ENCODE data around the gene PON2.

PON2 gene

DNA sequence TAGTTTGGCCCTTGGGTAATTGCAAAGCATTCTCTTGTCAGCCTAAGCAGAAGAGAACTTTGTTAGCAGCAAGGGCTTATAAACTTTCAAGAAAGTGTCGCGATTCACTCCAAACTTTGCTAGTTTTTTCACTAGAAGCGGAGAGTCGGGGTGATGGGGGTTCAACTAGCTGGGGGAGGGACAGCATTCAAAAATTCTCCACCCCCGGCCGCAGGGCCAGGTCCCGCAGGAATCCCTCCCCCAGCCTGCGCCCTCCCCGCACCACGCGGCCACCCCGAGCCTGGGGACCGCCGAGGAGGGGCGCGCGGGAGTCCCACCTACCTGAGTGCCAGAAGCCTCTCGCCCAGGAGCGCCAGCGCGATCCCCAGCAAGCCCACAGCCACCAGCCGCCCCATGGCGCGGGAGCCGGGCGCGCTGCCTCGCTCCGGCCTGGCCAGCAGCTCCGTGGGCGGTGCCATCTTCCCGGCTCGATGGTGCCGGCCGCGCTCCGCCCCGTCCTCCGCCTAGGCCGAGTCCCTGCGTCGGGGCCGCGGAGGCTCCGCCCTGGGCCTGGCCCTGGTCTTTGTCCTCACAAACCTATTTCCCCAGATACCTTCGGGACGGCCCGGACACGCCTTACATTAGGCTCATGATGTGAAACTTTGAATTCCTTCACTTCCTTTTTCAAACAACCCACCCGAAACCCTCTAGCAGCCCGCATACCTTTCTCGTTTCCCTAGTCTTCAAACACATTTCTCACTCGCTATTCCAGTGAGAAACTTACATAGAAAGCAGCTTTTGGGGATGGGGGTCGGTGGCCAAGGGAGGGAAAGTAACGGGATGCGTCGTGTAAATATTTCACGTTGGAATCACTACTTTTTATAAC is at the start of gene PON2:
Gene PON2, minus strand, starts transcription at position 472 of the 865 bp plus-strand sequence. Its CDS starts 77 bp downstream, at position 395.
- TF ChIP-seq JUND (IDR thresholded peaks at IDR 0.05; ENCODE audit: low read depth) = no peak
- peak; percentile 63 to 84 for DNase-seq (ENCODE audit: low read depth in 1 of 2, low spot score in 1 of 2)
- in situ Hi-C loops (cut with HindIII; ENCODE audit: low pct_unique_long_range_greater_than_20kb, low sequenced_read_pairs) = no loop called here

GRCh38 chr7:95482424-95482823 is 47.6 kb upstream of the PON2 start:
- no peak for TF ChIP-seq JUND (IDR thresholded peaks at IDR 0.05; ENCODE audit: low read depth)
- DNase-seq (ENCODE audit: low read depth in 1 of 2, low spot score in 1 of 2) = no peak
- in situ Hi-C loops (cut with HindIII; ENCODE audit: low pct_unique_long_range_greater_than_20kb, low sequenced_read_pairs) = no loop called here

DNA sequence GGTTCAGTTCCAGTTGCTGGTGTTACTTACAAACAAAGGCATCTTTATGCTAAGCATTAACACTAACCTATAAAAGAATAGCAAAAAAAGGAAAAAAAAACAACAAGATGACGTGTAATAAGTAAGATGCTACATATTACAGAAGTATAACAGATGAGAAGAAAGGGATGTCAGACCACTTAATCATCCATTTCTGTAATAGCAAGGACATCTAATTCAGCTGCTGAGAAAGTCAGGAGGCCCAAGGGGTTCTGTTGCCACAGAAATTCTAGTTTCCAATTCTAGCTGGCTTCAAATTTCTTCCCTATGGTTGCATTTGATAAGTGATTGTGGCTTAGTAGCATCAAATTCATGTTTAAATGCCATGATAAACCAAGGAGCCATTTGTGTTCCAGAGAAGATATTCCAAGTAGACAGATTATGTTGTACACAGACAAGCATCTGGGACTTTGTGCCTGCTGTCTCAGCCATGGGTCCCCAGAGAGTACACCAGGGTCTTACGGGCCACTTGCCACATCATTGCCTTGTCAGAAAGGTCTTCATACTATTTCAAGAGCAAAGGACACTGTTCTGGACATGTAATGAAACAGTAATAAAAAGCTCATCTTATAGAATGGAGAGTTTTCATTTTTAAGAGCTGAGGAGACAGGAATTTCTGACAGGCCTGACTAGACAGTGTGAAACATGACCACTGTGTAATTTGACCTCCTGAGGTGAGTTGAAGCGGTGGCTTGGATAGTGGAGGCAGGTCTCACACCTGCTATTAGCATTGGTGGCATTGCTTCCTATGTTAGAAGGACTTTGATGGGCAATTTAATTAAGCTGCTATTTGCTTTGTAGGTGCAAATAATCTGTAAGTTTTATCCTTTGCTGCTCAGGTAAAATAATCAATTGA is 46.7 kb upstream of the PON2 start:
- no peak for TF ChIP-seq JUND (IDR thresholded peaks at IDR 0.05; ENCODE audit: low read depth)
- no peak for DNase-seq (ENCODE audit: low read depth in 1 of 2, low spot score in 1 of 2)
- in situ Hi-C loops (cut with HindIII; ENCODE audit: low pct_unique_long_range_greater_than_20kb, low sequenced_read_pairs) = no loop called here

GRCh38 chr7:95479992-95480624 is 45.3 kb upstream of the PON2 start:
- in situ Hi-C loops (cut with HindIII; ENCODE audit: low pct_unique_long_range_greater_than_20kb, low sequenced_read_pairs) = no loop called here
- TF ChIP-seq JUND (IDR thresholded peaks at IDR 0.05; ENCODE audit: low read depth) = no peak
- no peak for DNase-seq (ENCODE audit: low read depth in 1 of 2, low spot score in 1 of 2)

GRCh38 chr7:95478272-95479037 is 43.6 kb upstream of the PON2 start:
- in situ Hi-C loops (cut with HindIII; ENCODE audit: low pct_unique_long_range_greater_than_20kb, low sequenced_read_pairs) = no loop called here
- DNase-seq (ENCODE audit: low read depth in 1 of 2, low spot score in 1 of 2) = peak in 1 of 2 experiments; percentile 52

DNA sequence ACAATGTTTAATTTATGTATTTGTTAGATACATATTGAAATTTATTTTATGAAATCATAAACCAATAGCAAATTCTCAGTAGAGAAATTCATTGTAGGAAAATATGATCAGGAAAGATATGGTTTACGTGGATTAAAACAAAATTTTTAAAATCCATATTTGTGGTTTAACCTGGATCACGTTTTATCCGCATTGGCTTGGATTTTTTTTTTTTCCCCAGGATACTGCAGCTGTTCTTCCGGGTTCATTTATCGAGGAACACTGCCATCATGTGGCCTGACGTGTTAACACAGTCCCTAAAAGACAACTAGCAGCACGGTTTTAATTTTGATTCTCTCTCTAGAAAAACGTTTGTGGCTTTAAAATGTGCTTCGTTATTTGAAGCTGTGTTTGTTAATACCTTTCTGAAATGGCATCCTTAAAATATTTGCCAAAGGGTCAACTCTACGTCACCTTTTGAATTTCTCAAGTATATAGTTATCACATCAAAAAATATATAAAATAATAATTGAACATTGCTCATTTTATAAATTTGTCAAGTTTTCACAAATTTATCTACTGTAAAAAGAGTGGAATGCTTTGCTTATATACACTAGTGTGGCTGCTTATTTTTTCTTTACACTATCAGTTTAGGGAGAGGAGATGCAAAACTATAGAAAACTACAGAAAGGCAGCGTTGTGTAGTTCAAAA is 42.2 kb upstream of the PON2 start:
- in situ Hi-C loops (cut with HindIII; ENCODE audit: low pct_unique_long_range_greater_than_20kb, low sequenced_read_pairs) = no loop called here
- DNase-seq (ENCODE audit: low read depth in 1 of 2, low spot score in 1 of 2) = peak; percentile 18 to 68
- no peak for TF ChIP-seq JUND (IDR thresholded peaks at IDR 0.05; ENCODE audit: low read depth)

More at GRCh38 chr7:95478272-95479037, 43.6 kb upstream of the PON2 start:
- no peak for TF ChIP-seq JUND (IDR thresholded peaks at IDR 0.05; ENCODE audit: low read depth)

GRCh38 chr7:95476072-95476847 is 41.4 kb upstream of the PON2 start:
- no peak for TF ChIP-seq JUND (IDR thresholded peaks at IDR 0.05; ENCODE audit: low read depth)
- no peak for DNase-seq (ENCODE audit: low read depth in 1 of 2, low spot score in 1 of 2)
- in situ Hi-C loops (cut with HindIII; ENCODE audit: low pct_unique_long_range_greater_than_20kb, low sequenced_read_pairs) = no loop called here

GRCh38 chr7:95473276-95473985 is 38.6 kb upstream of the PON2 start:
- DNase-seq (ENCODE audit: low read depth in 1 of 2, low spot score in 1 of 2) = no peak

GRCh38 chr7:95472581-95473161 is 37.8 kb upstream of the PON2 start:
- in situ Hi-C loops (cut with HindIII; ENCODE audit: low pct_unique_long_range_greater_than_20kb, low sequenced_read_pairs) = no loop called here
- no peak for DNase-seq (ENCODE audit: low read depth in 1 of 2, low spot score in 1 of 2)
- no peak for TF ChIP-seq JUND (IDR thresholded peaks at IDR 0.05; ENCODE audit: low read depth)

More at GRCh38 chr7:95473276-95473985, 38.6 kb upstream of the PON2 start:
- in situ Hi-C loops (cut with HindIII; ENCODE audit: low pct_unique_long_range_greater_than_20kb, low sequenced_read_pairs) = no loop called here
- TF ChIP-seq JUND (IDR thresholded peaks at IDR 0.05; ENCODE audit: low read depth) = no peak

DNA sequence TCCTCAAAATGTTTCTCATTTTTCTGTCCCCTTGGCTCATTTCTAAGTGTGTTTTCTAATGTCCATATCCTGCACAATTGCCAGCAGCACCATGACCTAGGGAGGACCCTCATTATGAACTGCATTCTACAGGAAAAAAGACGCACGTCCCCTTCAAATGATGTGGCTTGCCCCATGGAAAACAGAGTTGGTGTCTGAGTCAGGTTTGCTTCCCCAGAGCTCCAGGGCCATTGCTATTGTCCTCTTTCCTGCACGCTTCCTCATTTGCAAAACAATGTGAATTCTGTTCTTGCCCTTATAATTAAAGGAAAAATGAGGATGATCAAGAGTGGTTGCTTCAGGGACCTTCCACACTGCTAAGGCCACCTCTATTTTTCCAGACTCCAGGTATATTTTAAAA is 36.2 kb upstream of the PON2 start:
- in situ Hi-C loops (cut with HindIII; ENCODE audit: low pct_unique_long_range_greater_than_20kb, low sequenced_read_pairs) = no loop called here
- TF ChIP-seq JUND (IDR thresholded peaks at IDR 0.05; ENCODE audit: low read depth) = no peak
- no peak for DNase-seq (ENCODE audit: low read depth in 1 of 2, low spot score in 1 of 2)
